Uterus (tissue), 2 donors: ENCODE results near the gene EFNA3.

Experiments used
- POLR2A ChIP-seq, 2 donors: fragments of 450-650 bp; IDR thresholded peaks; one replicate each; pipeline ENCODE4 v1.6.1; 2016; ENCODE audit warnings: antibody characterized with exemption in 2 of 2, mild to moderate bottlenecking in 1 of 2, moderate library complexity in 1 of 2
- TF ChIP-seq, protein P1 (sequence below), 4 experiments: fragments of 200-600 bp in 2 of 4; fragments of 450-650 bp in 2 of 4; sonication (generic) in 2 of 4; IDR thresholded peaks; one replicate each; pipeline ENCODE4 v1.5.1; 2016 to 2019; ENCODE audit warnings: antibody characterized with exemption in 4 of 4, mild to moderate bottlenecking in 2 of 4, moderate library complexity in 1 of 4

DNA sequence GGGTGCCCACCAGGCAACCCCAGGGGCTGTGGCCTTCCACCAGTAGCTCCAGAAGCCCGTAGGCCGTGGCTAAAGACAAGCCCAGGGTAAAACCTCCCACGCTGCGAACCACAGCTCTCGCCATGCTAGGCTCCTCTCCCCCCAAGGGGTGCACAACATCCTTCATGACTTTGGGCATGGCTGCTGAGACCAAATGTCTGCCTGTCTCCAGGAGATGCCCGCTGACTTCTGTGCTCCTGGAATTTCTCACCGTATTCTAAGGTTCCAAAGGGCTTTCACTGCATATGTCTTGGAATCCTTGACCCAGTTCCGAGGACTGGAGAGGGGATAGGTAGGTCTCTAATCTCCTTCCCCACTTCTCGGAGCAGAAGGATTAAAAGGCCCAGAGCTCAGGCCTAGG lies 45.1 kb upstream of the EFNA3 start, which contains the start of the genes DCST1 and DCST2:
- TF ChIP-seq, protein P1, sequence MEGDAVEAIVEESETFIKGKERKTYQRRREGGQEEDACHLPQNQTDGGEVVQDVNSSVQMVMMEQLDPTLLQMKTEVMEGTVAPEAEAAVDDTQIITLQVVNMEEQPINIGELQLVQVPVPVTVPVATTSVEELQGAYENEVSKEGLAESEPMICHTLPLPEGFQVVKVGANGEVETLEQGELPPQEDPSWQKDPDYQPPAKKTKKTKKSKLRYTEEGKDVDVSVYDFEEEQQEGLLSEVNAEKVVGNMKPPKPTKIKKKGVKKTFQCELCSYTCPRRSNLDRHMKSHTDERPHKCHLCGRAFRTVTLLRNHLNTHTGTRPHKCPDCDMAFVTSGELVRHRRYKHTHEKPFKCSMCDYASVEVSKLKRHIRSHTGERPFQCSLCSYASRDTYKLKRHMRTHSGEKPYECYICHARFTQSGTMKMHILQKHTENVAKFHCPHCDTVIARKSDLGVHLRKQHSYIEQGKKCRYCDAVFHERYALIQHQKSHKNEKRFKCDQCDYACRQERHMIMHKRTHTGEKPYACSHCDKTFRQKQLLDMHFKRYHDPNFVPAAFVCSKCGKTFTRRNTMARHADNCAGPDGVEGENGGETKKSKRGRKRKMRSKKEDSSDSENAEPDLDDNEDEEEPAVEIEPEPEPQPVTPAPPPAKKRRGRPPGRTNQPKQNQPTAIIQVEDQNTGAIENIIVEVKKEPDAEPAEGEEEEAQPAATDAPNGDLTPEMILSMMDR (IDR thresholded peaks at IDR 0.05) = no peak
- TF ChIP-seq POLR2A (IDR thresholded peaks at IDR 0.05) = no peak
